Right ventricle myocardium superior (tissue), 1 donor: ENCODE measurements around the gene CMPK1. TPM values are rescaled to one million over a fixed set of nuclear protein-coding genes. Genes with fewer than 3 reads are reported as not detected.
"Not testable (repeated sequence)": the region's sequence is repeated elsewhere in the genome, so short reads cannot be mapped to it uniquely, and the experiment has no call there.

Experiments
- ATAC-seq: fragments of 200-7000 bp; cut with Tn5 transposase; one replicate; pipeline ENCODE4 v1.9.1; 2020; ENCODE audit warnings: mild to moderate bottlenecking; ENCODE audit not compliant: poor library complexity
- DNase-seq: peaks from one replicate; pipeline ENCODE4 v3.0.0-alpha.2; 2020
- intact Hi-C: fragments of 100-400 bp; cut with DNase I; formaldehyde crosslinking; loops from one replicate; pipeline ENCODE4 v1.11.2; 2022
- long read RNA-seq: library from polyadenylated mRNA; unstranded; transcript quantifications from one replicate; pipeline ENCODE4 v2.0.0, GENCODE V29; 2021
- total RNA-seq: library from RNA; stranded (reverse); fragmentation: NEBNext Ultra II Directional; extraction: Animal tissue kit (Norgen Biotek cat#: 25700); gene quantifications from one replicate; pipeline ENCODE4 v1.2.1, GENCODE V29; 2021
- donor health status: DM: no; HTN: yes; CAD: no; lungs with severe emphysema.

CMPK1 gene
- total RNA-seq: 75.0 TPM
- long read RNA-seq, transcript CMPK1-203 (6 exons, 2,930 nt): major isoform, 420 of 441 reads
- long read RNA-seq, transcript CMPK1-202 (5 exons, 1,212 nt): minor isoform, 7 of 441 reads
- long read RNA-seq, partial matches to known transcripts: 7 of 441 reads
- long read RNA-seq, other reads (novel, unspliced or antisense): 5 of 441 reads

- peak; percentile 89 for ATAC-seq
- peak; percentile 92 for DNase-seq
- intact Hi-C loops: no loop called here
Measured at GRCh38 chr1:47333578-47333921, at the start of gene CMPK1. Gene CMPK1, plus strand, starts transcription at chr1:47333790. Its CDS starts 156 bp downstream, at chr1:47333946.

GRCh38 chr1:47288116-47288515 lies 45.5 kb upstream of the CMPK1 start:
- intact Hi-C loops, DNase-seq, ATAC-seq: not testable (repeated sequence)

- DNase-seq: not testable (repeated sequence)
Measured at GRCh38 chr1:47294863-47295262, 38.7 kb upstream of the CMPK1 start.

GRCh38 chr1:47295579-47295978 lies 38.0 kb upstream of the CMPK1 start:
- no peak for ATAC-seq
- intact Hi-C loops: no loop called here
- DNase-seq: no peak

More at GRCh38 chr1:47294863-47295262, 38.7 kb upstream of the CMPK1 start:
- ATAC-seq, intact Hi-C loops: not testable (repeated sequence)

GRCh38 chr1:47298025-47298699 lies 35.4 kb upstream of the CMPK1 start:
- ATAC-seq (peak; percentile 39), DNase-seq (no peak)
- intact Hi-C loops: no loop called here

GRCh38 chr1:47302472-47302871 lies 31.1 kb upstream of the CMPK1 start:
- DNase-seq (no peak), ATAC-seq (no peak)
- intact Hi-C loops: no loop called here

GRCh38 chr1:47309427-47309826 lies 24.2 kb upstream of the CMPK1 start:
- DNase-seq (no peak), ATAC-seq (no peak)
- intact Hi-C loops: no loop called here

- intact Hi-C loops: no loop called here
- ATAC-seq (peak; percentile 100), DNase-seq (peak; percentile 99)
Measured at GRCh38 chr1:47313915-47314664, 19.5 kb upstream of the CMPK1 start, which contains the start of gene STIL. Gene STIL, minus strand, starts transcription at chr1:47314147. Its CDS starts 3,828 bp downstream, at chr1:47310319.

GRCh38 chr1:47317841-47318240 lies 15.7 kb upstream of the CMPK1 start:
- DNase-seq (no peak), ATAC-seq (no peak)
- intact Hi-C loops: no loop called here

GRCh38 chr1:47319968-47320367 lies 13.6 kb upstream of the CMPK1 start:
- intact Hi-C loops, ATAC-seq, DNase-seq: not testable (repeated sequence)

GRCh38 chr1:47323599-47324031 lies 10.0 kb upstream of the CMPK1 start:
- ATAC-seq: no peak
- DNase-seq: no peak
- intact Hi-C loops: no loop called here

GRCh38 chr1:47324682-47325081 lies 8.9 kb upstream of the CMPK1 start:
- ATAC-seq (no peak), DNase-seq (no peak)
- intact Hi-C loops: no loop called here

GRCh38 chr1:47325528-47325927 lies 8.1 kb upstream of the CMPK1 start:
- no peak for ATAC-seq
- no peak for DNase-seq
- intact Hi-C loops: no loop called here

GRCh38 chr1:47326271-47326670 lies 7.3 kb upstream of the CMPK1 start:
- intact Hi-C loops: no loop called here
- DNase-seq (no peak), ATAC-seq (no peak)

- intact Hi-C loops: no loop called here
- no peak for ATAC-seq
- no peak for DNase-seq
Measured at GRCh38 chr1:47328992-47329391, 4.6 kb upstream of the CMPK1 start.

- no peak for DNase-seq
- intact Hi-C loops: no loop called here
- ATAC-seq: no peak
Measured at GRCh38 chr1:47330212-47330611, 3.4 kb upstream of the CMPK1 start.

- DNase-seq: no peak
- intact Hi-C loops: no loop called here
Measured at GRCh38 chr1:47331875-47332274, 1.7 kb upstream of the CMPK1 start.

GRCh38 chr1:47332779-47333577 lies 612 bp upstream of the CMPK1 start:
- intact Hi-C loops: no loop called here

More at GRCh38 chr1:47331875-47332274, 1.7 kb upstream of the CMPK1 start:
- no peak for ATAC-seq

More at GRCh38 chr1:47332779-47333577, 612 bp upstream of the CMPK1 start:
- DNase-seq: no peak
- ATAC-seq: no peak
